NCI-H2227 (cell line): ENCODE data around the gene PPP1R3C.

ENCODE experiments used
- DNase-seq: peaks from one replicate; lab custom pipeline; 2025; ENCODE audit not compliant: unreplicated experiment; lab: John Stamatoyannopoulos, UW

Gene PPP1R3C

DNA sequence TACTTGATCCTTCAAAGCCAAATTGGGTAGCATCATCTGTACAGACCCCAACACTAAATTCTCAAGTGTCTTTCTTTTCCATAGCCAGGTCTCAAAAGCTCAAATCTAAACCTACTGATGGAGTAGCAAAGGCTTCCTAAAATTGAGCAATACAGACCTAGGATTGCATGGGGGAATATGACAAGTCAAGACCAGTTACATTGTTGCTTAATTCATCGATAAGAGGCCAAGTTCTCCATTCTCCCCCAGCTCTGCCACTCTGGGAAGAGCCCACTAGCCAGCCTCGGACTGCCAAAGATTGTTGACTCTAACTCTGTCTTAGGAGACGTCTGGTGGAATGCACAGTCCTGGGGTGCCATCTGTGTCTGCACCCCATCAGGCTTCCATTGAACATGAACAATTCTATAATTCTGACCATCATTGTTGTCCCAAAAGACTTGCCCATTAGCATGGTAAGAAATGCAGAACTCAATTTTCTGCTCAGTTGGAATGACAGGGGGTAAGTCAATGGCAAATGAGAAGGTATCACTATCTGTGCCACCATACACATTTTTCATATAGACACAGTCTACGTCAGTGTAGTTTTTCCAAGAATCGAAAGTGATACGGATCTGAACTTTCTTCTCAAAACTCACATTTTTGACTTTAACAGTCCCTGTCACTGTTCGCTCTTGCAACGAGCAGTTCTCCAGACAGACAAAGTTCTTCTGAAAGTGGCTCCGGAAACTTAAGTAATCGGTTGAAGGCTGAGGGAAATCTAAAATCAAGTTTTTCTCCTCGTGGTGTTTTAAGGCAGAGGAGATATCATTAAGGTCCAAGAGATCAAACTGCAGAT is 2.9 kb downstream of the PPP1R3C start:
- no peak for DNase-seq

DNA sequence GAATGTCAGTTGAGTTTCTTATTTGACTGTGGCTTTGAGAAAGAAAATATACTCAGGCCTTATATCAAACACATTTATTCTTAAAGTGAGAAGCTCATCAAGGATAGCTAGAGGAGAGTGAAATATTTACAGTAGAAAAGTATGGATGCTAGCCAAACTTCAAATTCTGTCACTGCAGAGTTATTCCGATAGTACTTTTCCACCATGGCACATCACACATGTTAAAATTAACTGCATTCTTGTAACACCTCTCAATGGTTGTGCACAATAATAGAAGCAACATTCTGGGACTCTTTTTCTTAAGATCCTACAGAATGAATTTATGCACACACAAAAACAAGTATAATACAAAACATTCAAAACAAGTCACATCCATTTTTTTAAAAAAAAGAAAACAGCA is 4.5 kb downstream of the PPP1R3C start:
- DNase-seq = no peak

DNA sequence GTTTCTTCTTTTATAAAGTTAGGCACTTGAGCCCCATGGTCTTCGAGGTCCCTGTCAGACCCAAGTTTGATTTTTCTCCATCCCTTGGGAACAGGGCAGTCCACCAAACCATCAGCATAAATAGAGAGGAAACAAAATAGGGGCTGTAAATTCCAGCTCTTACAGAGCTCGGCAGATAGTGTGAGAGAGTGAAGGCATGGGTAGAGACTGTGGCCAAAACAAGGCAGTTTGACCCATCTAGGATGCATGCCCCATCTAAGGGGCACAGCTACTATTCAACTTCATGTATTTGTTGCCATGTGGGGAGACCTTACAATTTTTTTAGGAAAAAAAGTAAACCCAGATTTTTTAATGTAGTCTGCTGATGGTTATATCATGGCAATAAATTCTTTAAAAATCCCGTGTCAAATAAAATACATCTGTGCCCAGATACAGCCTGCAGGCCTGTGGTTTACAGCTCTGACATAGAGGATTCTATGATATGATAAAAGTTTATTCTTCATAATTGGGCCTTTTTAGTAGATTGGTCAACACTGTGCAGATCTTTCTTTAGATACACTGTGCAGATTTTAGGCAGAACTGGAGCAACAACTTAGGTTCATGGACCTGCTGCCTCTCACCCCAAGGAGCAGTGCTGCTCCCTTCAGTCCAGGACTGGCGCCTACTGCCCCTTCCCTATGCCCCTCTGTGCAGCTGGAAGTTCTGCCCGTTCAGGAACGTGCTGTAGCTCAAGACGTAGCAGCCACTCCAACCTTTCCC is 5.3 kb downstream of the PPP1R3C start:
- no peak for DNase-seq

DNA sequence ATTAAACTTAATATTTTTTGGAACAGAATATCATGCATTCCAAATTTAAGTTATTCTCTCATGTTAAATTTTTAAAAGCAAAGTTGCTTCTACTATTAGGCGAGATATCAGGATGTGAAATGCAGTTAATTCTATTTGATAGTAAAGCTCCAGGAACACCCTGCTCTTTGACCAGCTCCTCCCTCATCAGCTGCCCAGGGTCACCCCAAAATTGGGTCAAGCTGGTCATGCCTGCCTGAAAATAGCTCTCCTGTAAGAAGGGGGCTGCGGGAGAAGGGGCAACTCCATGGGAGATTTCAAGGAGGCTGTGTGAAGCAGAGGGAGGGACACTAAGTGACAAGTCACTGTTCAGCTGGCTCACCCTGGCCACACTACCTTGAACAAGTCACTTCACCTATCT is 5.9 kb downstream of the PPP1R3C start:
- no peak for DNase-seq

DNA sequence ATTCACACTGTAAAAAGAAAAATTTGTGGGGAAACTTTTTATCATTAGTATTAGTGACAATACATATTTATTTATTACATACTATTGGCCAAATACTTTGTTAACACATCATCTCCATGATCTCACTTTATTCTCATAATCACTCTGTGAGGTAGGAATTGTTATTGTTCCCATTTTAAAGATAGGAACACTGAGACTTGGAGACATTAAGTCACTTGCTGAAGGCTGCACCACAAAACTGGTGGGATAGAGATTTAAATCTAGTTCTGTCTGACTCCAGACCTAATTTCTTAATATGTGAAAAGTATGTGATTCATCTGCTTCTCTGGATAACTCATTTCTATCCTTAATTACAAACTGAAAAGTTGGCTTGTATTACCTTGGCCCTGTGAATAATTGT is 8.2 kb downstream of the PPP1R3C start:
- DNase-seq = no peak

DNA sequence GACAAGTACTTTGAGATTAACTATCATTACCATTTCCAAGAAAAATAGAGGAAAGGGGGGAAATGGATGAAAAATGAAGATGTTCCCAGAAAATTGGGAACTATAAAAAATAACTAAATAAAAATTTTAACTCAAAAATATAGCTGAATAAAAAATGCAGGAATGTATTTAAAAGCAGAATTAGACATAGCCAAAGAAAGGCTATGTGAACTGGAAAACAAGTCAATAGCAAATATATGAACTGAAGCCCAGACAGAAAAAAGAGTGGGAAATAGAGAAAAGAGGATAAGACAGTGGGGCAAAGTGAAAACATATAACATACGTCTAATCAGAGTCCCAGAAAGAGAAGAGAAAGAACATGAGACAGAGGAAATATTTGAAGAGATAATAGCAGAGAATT is 10.3 kb downstream of the PPP1R3C start:
- no peak for DNase-seq

DNA sequence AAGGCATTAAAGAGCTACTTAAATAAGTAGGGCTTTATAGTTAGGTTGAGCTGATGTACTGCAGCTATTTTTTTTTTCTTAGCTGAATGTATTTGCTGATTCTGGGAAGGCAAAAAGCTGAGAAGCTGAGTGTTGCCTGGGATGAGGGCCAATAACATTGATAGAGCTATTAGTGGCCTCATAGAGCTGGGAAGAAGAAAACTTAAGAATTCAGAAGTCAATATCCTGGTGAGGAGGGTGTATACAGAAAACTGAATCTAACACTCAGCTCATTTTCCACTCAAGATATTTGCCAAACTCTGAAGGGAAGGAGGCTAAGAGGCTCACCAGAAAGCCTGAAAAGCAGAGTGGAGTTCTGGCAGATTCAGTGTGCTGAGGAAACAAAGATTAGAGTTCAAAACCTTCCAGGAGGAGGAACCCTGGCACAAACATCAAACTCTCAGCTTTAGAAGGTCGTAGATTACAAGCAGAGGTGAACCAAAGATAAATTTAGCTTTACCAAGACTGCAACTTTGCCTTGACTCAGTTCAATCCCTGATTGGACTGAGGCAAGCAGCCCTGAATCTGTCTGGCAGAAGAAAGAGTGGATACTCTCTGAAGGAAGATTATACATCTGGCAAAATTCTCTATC is 11.3 kb downstream of the PPP1R3C start:
- no peak for DNase-seq

DNA sequence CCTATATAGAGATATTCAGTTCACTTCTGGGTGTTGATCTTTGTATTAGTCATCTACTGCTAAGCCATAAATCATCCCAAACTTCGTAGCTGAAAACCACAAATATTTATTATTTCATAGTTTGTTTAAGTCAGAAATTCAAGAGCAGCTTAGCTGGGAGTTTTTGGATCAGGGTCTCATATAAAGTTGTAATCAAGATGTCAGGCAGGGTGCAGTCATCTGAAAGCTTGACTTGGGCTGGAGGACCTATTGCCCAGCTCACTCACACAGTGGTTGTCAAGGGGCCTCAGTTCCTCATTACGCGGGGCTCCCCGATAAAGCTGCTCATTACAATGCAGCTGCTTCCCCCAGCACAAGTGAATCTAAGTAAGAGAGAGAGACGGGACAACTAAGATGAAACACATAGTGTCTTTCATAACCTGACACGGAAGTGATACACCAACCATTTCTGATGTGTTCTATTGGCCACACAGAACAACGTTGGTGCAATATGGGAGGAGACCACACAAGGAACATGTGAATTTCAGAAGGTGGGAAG is 15.7 kb downstream of the PPP1R3C start:
- DNase-seq = no peak

DNA sequence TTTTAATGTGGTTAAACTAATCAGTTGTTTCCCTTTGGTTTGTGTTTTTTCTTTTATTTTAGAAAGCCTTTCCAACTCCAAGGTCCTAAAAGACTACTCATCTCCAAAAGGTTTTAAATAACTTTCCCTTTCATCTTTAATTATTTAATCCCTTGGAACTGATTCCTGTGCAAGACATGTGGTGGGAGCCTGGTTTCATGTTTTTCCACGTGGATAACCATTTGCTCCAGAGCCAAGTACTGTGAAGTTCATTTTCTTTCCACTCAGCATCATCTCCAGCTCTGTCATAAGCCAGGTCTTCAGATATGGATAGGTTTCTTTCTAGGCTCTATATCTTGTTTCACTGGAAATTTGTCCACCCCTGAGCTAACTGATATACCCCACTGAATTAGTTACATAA is 16.7 kb downstream of the PPP1R3C start:
- DNase-seq = no peak

DNA sequence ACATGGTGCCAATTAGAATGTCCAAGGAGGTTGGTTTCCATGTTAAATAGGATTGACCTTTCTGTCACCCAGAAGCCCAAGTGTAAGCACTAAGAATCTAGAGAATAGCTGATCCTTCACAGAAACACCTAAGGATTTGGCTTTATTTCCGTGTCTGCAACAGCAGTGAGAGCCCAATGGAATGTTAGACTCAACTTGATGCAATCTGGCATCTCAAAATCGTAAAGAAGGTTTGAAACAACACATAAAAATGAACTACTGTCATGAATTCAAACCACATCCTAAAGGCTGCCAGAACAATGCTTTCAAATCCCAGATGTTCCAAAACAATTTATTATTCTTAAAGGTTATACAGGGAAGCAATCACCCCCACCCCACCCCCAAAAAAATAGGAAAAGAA is 18.6 kb downstream of the PPP1R3C start:
- no peak for DNase-seq

DNA sequence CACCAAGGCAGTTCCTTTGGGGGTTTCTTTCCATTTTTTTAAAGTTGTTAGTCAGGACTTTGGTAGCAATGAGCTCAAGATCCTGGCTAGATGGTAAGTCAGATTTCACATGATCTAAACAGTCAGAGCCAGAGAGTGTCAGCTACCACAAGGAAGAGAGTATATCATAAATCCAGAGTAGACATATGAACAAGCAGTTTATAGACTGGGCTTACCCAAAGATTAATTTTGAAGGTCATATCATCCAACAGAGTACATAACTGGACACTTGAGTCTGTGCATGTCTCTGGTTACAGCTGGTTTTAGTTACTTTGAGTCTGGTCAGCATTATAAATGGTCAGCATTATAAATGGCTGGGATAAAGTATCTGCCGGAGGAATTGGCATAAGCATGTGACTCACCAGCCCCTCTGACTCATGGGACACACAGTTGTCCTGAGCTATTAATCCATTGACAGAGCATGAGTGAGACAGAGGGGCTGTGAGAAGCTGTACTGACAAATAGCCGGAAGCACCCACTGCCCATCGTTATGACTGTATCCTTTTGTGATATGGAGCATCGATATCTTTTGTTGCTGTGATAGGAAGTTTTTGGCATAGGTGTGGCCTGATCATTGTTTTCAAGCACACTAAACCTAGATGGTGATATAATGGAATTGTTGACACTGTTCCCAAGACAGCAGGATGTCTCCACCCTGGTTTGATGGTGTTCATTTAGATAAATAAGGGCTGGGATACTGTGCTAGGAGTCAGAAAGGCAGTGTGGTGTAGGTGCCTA is 19.3 kb downstream of the PPP1R3C start:
- DNase-seq = no peak

DNA sequence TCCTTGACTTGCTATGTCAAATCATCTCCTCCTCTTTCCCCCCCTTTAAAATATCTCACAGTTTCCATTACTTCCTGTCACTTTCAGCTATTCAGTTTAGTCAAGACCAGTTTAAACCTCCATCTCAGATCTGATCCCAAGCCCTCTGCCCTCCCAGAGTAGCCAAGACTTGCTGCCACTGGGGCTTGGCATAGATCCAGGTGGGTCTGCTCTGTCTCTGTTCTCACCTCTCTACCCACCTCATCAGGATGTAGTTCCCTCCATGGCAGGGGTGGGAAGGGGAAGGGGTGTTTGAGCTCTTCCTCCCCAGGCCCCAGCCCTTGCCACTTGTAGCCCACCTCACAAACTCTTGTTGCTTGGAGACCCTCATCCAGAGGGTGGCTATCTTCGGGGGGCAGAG is 22.0 kb downstream of the PPP1R3C start:
- DNase-seq = no peak

DNA sequence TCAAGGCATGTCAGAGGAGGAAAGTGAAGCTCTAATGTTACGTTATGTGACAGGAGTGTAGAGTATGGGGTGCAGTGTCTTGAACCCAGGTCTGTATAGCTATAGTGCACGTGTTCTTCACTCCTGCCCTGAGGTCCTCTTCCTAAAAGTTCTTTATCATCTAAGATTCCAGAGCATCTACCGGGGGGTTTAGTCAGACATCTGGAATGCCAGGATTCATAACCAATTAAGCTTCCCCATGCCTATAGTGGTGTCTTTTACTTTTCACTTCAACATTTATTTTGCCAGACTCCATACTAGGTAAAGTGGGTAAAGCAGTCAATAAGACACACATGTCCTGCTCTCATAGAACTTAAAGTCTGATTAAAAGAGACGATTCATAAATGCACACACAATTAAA is 22.4 kb downstream of the PPP1R3C start:
- no peak for DNase-seq

DNA sequence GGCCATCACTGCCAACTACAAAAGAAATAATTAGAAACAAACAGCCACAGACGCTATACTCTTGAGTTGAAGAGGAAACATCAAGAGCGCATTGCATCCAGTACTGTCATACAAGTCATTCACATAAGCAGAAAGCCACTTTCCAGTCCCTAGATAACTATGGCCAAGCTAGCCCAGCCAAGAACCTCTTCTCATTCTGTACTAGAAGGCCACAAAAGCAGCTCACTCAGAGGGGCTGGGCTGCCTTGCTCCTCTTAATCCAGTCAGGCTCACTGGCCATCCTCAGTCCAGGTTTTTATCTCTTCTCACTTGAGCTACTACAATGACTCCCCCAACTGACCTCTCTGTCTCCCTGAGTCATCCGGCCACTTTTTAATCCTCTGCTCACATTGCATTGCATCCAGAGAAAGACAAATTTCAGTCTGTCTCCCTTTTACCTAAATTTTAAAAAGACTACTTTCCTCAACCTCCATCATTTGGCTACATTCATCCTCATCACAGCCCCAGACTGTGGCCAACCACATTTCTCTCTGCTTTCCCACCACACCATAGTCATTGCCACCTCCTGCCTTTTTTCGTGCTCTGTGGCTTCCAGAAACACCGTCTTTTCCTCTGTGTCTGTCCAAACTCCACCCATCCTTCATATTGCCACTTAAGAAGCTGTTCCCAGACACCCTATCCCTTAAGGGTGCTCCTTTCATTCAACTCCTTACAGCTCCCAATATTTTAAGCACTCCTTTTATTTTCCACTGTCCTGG is 25.0 kb downstream of the PPP1R3C start:
- DNase-seq = no peak

DNA sequence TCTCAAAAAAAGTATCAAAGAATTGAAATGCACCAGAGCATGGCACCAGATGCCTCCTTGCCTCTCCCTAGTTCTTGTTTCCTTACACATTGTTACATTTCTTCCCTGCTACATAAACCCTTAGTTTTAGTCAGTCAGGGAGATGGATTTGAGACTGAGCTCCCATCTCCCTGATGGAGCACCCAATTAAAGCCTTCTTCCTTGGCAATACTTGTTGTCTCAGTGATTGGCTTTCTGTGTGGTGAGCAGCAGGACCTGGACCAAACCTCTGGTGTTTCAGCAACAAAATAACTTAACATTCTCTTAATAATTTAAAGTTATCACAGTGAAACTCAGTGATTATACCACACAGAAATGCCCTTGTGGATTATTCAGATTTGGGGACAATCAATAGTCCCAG is 26.9 kb downstream of the PPP1R3C start:
- no peak for DNase-seq

DNA sequence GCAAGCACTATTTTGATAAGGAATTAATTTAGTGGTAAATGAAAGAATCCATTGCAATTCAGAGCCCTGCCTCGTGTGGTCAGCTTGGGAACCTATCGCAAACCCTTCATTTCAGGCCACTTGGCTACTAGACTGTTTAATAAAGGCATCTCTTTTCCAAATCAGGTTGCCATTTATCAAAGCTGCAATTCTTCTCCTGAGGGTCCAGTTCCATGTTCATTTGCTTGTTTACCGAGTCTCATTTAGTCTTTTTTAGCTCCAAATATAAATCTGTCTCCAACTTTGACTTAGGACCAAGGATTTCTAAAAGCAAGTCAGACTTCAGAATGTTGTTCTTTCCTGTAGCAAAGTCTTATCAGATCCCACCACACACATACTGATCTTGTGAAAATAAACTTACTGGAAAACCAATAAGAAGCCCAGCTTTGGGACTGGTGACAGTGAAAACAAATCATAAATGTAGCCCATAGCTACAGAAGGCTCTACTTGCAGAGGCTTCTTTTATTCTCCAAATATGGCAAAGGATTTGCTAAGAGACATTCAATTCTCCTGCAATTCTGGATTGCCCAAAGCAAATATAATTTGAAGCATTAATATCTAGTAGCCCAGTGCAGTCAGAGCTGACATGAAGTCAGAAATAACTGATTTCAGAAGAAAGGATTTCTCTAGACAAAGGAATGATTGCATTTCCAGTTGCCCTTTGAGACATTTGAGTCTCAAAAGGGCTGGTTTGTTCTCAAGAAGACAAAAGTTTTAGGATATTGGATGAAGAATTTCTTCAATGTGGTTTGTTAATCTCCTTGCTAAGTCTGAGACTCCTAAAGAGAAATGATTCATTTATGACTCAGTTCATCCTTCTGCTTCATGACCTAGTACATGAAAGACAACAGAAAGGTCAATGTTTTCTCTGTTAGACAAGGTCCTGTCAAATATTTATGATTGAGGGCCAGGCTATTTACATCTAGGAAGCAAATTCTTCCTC is 28.0 kb downstream of the PPP1R3C start:
- no peak for DNase-seq

DNA sequence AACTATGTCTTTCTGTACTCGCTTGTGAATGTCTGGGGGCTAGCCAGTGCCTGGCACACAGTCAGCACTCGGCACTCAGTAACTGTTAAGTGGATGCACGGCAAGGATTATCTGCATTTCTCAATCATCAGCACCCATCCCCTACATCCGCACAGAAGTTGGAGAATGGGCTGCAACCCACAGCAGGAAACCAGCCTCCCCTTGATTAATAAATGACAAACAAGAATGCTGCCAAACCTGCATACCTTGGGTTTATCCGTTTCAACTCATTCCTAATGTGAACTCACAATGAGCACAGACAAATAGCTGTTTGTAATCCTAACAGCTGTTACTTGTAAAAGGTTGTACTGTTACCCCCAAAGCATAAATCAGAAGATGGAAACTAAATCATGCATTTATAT is 28.9 kb downstream of the PPP1R3C start:
- DNase-seq = no peak

DNA sequence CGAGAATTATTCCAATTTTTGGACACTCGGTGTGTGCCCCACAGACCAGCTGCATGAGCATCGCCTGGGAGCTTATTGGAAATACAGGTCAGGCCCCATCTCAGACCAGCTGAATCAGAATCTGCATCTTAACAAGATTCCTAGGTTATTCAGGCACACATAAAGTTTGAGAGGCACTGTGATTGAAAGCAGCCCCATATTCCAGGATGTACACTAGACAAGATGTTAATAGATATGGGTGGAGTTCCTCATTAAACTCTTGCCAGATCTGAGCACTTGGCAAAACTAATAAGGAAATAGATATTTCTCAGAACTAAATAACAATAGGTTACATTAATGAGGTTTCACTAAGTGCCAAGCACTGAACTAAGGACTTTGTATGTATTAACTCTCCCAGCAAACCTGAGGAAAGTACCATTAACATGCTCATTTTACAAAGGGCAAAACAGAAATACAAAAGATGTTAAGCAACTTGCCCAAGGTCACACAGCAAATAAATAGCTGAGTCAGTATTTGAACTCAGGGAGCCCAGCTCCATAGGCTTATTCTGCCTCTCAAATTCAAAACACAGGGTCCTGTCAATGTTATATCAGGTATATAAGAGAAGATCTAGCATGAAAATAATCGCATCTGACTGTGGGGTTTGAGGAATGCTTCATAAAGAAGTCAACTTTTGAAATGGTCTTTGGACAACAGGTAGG is 29.9 kb downstream of the PPP1R3C start:
- no peak for DNase-seq

DNA sequence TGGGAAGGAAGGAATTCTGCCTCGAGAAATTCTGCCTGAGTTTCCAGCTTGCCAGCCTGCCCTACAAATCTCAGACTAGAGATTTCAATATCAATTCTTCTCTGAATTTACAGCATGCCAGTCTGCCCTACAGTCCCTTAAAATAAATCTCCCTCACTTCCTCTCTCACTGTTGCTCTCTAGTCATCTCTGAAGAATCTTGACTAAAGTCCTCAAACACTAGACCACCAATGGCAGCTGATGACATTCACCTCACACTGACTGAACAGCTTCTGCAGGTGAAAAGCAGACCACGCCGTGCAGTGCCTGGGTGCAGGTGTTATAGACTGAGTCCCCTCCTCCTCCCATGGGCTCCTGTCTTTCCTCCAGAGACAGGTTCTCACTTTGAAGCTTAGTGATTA is 30.4 kb downstream of the PPP1R3C start:
- DNase-seq = no peak
